Suprapubic skin (tissue), 4 donors: ENCODE results near the gene KCNJ16. TPM values are rescaled to one million over a fixed set of nuclear protein-coding genes. Genes with fewer than 3 reads are reported as not detected.

Experiments used
- DNase-seq, 2 donors: peaks; one replicate each; pipeline ENCODE4 v3.0.0-alpha.2; 2019; ENCODE audit warnings: low spot score in 2 of 2
- H3K27ac ChIP-seq: fragments of 200-600 bp; sonication (generic); one replicate; pipeline ENCODE4 v1.5.1; 2019
- H3K27me3 ChIP-seq: fragments of 200-600 bp; sonication (generic); one replicate; pipeline ENCODE4 v1.5.1; 2019
- H3K36me3 ChIP-seq: fragments of 200-600 bp; sonication (generic); one replicate; pipeline ENCODE4 v1.5.1; 2019
- H3K4me1 ChIP-seq: fragments of 200-600 bp; sonication (generic); one replicate; pipeline ENCODE4 v1.5.1; 2019
- H3K4me3 ChIP-seq: fragments of 200-600 bp; sonication (generic); one replicate; pipeline ENCODE4 v1.5.1; 2019; ENCODE audit warnings: mild to moderate bottlenecking
- H3K9me3 ChIP-seq: fragments of 200-600 bp; sonication (generic); one replicate; pipeline ENCODE4 v1.5.1; 2019
- EP300 ChIP-seq: sonication (generic); formaldehyde crosslinking; IDR thresholded peaks from one replicate; pipeline ENCODE4 v1.6.1; 2017; ENCODE audit warnings: antibody characterized with exemption
- POLR2A ChIP-seq, 2 donors: fragments of 450-650 bp; IDR thresholded peaks; one replicate each; pipeline ENCODE4 v1.6.1; 2017; ENCODE audit warnings: antibody characterized with exemption in 2 of 2, mild to moderate bottlenecking in 2 of 2, moderate library complexity in 2 of 2
- POLR2AphosphoS5 ChIP-seq, 3 donors: sonication (generic); formaldehyde crosslinking; IDR thresholded peaks; one replicate each; pipeline ENCODE4 v1.6.1; 2017; ENCODE audit warnings: antibody characterized with exemption in 3 of 3
- WGBS: methylation state at CpG from one replicate; pipeline ENCODE4 v1.1.5; 2018; 5-methylcytosine and 5-hydroxymethylcytosine counted together
- total RNA-seq, 4 donors: library from RNA; depleted of rRNA; stranded (reverse); fragments of >200 nt; gene quantifications; one replicate each; pipeline ENCODE4 v1.1.0, GENCODE V29; 2016
- TF ChIP-seq, protein P1 (sequence below), 2 donors: fragments of 200-600 bp in 1 of 2; fragments of 450-650 bp in 1 of 2; sonication (generic) in 1 of 2; IDR thresholded peaks; one replicate each; pipeline ENCODE4 v1.5.1; 2016 to 2019; ENCODE audit warnings: antibody characterized with exemption in 2 of 2, mild to moderate bottlenecking in 1 of 2, moderate library complexity in 1 of 2

The KCNJ16 gene
- total RNA-seq, 4 donors from 2014 or later, result not detected

GRCh38 chr17:70158591-70158990 is 83.6 kb downstream of the KCNJ16 start:
- Histone ChIP-seq H3K4me1 (no peaks in the 10 kb centered on the region), H3K36me3 (no peaks in the 10 kb centered on the region), H3K27me3 (peaks cover 3% of the 10 kb centered on the region), H3K4me3 (no peak overlapping the region), H3K9me3 (no peaks in the 10 kb centered on the region), H3K27ac (no peak overlapping the region)
- no peak for DNase-seq
- 79% methylated on average over 6 of the region's 6 CpGs for WGBS
- TF ChIP-seq POLR2AphosphoS5 (IDR thresholded peaks at IDR 0.05) (no peak), POLR2A (IDR thresholded peaks at IDR 0.05) (no peak), EP300 (no peak)
- TF ChIP-seq, protein P1, sequence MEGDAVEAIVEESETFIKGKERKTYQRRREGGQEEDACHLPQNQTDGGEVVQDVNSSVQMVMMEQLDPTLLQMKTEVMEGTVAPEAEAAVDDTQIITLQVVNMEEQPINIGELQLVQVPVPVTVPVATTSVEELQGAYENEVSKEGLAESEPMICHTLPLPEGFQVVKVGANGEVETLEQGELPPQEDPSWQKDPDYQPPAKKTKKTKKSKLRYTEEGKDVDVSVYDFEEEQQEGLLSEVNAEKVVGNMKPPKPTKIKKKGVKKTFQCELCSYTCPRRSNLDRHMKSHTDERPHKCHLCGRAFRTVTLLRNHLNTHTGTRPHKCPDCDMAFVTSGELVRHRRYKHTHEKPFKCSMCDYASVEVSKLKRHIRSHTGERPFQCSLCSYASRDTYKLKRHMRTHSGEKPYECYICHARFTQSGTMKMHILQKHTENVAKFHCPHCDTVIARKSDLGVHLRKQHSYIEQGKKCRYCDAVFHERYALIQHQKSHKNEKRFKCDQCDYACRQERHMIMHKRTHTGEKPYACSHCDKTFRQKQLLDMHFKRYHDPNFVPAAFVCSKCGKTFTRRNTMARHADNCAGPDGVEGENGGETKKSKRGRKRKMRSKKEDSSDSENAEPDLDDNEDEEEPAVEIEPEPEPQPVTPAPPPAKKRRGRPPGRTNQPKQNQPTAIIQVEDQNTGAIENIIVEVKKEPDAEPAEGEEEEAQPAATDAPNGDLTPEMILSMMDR (IDR thresholded peaks at IDR 0.05), result no peak

DNA sequence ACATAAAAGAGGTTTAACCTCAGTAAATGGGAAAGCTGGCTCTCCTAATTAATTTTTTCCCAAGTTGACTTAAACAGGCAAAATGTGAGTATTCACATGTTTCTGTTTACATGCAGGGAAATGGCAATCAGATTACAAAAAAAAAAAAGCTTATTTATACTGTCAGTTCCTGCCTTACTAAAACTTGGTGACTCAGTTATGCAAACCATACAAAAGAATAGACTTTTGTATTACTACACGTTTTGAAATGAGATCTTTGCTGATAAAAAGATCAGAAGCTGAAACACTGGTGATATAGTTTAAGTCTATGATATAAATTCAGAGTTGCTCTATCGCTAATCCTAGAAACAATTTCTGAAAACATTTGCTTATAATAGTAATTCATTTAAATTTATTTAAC is 85.0 kb downstream of the KCNJ16 start:
- DNase-seq, result no peak
- H3K36me3 ChIP-seq, result no peaks in the 10 kb centered on the region
- TF ChIP-seq POLR2A (IDR thresholded peaks at IDR 0.05), result no peak
- TF ChIP-seq, protein P1 (IDR thresholded peaks at IDR 0.05), result no peak
- TF ChIP-seq EP300, result no peak
- TF ChIP-seq POLR2AphosphoS5 (IDR thresholded peaks at IDR 0.05), result no peak

GRCh38 chr17:70161519-70161918 is 86.5 kb downstream of the KCNJ16 start:
- peaks cover 3% of the 10 kb centered on the region for H3K27me3 ChIP-seq
- no peaks in the 10 kb centered on the region for H3K4me1 ChIP-seq
- H3K4me3 ChIP-seq, result no peak overlapping the region
- no peaks in the 10 kb centered on the region for H3K9me3 ChIP-seq
- DNase-seq, result no peak
- 80% methylated on average over 1 of the region's 1 CpG for WGBS
- H3K36me3 ChIP-seq, result no peaks in the 10 kb centered on the region
- no peak overlapping the region for H3K27ac ChIP-seq
- TF ChIP-seq, protein P1 (IDR thresholded peaks at IDR 0.05), result no peak
- TF ChIP-seq EP300 (no peak), POLR2AphosphoS5 (IDR thresholded peaks at IDR 0.05) (no peak), POLR2A (IDR thresholded peaks at IDR 0.05) (no peak)

More for the DNA sequence above, 85.0 kb downstream of the KCNJ16 start:
- Histone ChIP-seq H3K4me3 (no peak overlapping the region), H3K27me3 (peaks cover 3% of the 10 kb centered on the region), H3K4me1 (no peaks in the 10 kb centered on the region), H3K27ac (no peak overlapping the region), H3K9me3 (no peaks in the 10 kb centered on the region)
- WGBS, result 49% methylated on average over 2 of the region's 2 CpGs

- Histone ChIP-seq H3K27ac (no peak overlapping the region), H3K9me3 (no peaks in the 10 kb centered on the region), H3K4me1 (peaks cover 17% of the 10 kb centered on the region), H3K27me3 (peaks cover 3% of the 10 kb centered on the region), H3K4me3 (no peak overlapping the region), H3K36me3 (no peaks in the 10 kb centered on the region)
- no peak for DNase-seq
- TF ChIP-seq POLR2A (IDR thresholded peaks at IDR 0.05) (no peak), POLR2AphosphoS5 (IDR thresholded peaks at IDR 0.05) (no peak), EP300 (no peak)
- TF ChIP-seq, protein P1 (IDR thresholded peaks at IDR 0.05), result no peak
- WGBS, result 74% methylated on average over 2 of the region's 2 CpGs
These were observed 90.4 kb downstream of the KCNJ16 start for GRCh38 chr17:70165383-70165782.

DNA sequence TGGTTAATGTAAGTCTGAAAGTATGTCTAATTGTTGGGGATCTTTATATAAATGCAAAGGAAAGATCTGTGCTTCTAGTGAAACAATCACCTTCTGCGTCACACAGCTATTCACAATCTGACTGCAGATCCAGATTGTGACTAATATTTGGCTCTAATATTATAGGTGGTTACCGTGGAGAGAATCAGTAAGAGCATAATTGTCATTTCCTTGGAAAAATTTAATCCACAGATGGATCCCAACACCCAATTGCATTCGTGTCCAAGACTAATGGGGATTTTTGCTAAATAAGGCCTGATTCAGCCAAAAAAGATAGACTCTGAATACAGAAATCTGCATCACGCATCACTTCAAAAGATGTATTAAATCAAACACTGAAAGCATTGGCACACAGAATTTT is 91.6 kb downstream of the KCNJ16 start:
- 68% methylated on average over 4 of the region's 4 CpGs for WGBS

More for the DNA sequence above, 91.6 kb downstream of the KCNJ16 start:
- DNase-seq, result no peak
- TF ChIP-seq POLR2A (IDR thresholded peaks at IDR 0.05), result no peak
- no peak for TF ChIP-seq POLR2AphosphoS5 (IDR thresholded peaks at IDR 0.05)
- no peak for TF ChIP-seq EP300
- TF ChIP-seq, protein P1 (IDR thresholded peaks at IDR 0.05), result no peak
- H3K36me3 ChIP-seq, result no peaks in the 10 kb centered on the region
- H3K4me1 ChIP-seq, result peaks cover 24% of the 10 kb centered on the region
- H3K4me3 ChIP-seq, result no peak overlapping the region
- peaks cover 8% of the 10 kb centered on the region for H3K27me3 ChIP-seq
- no peak overlapping the region for H3K27ac ChIP-seq
- no peaks in the 10 kb centered on the region for H3K9me3 ChIP-seq
